Measurements from ENCODE around the gene RSF1.

DNA sequence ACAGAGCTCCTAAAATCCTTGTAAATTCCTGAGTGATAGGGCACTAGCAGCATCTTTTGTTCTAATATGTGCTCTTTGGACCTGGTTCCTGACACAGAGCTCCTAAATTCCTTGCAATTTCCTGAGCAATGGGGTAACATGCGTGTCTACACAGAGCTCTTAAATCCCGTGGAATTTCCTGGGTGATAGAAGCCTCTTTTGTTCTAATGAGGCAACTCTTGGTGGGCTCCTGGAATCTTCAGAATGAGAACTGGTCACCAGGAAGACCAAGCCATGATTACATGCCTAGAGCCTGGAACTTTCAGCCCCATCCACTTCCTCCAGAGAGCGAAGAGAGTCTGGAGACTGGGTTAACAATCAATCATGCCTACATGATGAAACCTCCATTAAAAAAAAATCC, 19.0 kb downstream of the RSF1 start:
- no peak for TF ChIP-seq CTCF (conservative IDR thresholded peaks at IDR 0.05 in 1 of 2, IDR thresholded peaks at IDR 0.05 in 1 of 2; ENCODE audit: extremely low read depth in 1 of 2, insufficient read depth in 1 of 2, low read depth in 1 of 2, low read length in 2 of 2)
- no peak for TF ChIP-seq EZH2 (IDR thresholded peaks at IDR 0.05; ENCODE audit: borderline replicate concordance, low read length)

All from mammary epithelial cell (primary cell).